ENCODE results near the gene ATP9B.

DNA sequence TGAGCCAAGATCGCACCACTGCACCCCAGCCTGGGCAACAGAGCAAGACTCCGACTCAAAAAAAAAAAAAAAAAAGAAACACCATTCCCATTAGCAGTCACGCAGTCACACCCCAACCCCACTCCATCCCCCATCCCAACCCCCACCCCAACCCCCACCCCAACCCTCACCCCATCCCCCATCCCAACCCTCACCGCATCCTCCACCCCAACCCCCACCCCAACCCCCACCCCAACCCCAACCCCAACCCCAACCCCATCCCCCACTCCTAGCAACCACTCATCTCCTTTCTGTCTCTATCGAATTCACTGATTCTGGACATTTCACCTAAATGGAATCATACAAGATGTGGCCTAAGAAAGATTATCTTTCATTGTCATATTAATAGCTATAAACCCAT lies 25.9 kb upstream of the ATP9B start:
- TF ChIP-seq, protein P1, sequence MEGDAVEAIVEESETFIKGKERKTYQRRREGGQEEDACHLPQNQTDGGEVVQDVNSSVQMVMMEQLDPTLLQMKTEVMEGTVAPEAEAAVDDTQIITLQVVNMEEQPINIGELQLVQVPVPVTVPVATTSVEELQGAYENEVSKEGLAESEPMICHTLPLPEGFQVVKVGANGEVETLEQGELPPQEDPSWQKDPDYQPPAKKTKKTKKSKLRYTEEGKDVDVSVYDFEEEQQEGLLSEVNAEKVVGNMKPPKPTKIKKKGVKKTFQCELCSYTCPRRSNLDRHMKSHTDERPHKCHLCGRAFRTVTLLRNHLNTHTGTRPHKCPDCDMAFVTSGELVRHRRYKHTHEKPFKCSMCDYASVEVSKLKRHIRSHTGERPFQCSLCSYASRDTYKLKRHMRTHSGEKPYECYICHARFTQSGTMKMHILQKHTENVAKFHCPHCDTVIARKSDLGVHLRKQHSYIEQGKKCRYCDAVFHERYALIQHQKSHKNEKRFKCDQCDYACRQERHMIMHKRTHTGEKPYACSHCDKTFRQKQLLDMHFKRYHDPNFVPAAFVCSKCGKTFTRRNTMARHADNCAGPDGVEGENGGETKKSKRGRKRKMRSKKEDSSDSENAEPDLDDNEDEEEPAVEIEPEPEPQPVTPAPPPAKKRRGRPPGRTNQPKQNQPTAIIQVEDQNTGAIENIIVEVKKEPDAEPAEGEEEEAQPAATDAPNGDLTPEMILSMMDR (conservative IDR thresholded peaks at IDR 0.05; ENCODE audit: low read depth, low read length) = no peak
- no peak for TF ChIP-seq EZH2 (IDR thresholded peaks at IDR 0.05; ENCODE audit: borderline replicate concordance, low read depth, low read length, poor library complexity, severe bottlenecking)

Measured in A673 (cell line).